ENCODE data around the gene PFKFB4. TPM values are rescaled to one million over a fixed set of nuclear protein-coding genes. Genes with fewer than 3 reads are reported as not detected.

PFKFB4 gene
- total and polyA plus RNA-seq, 2 of the 4 experiments (the other 2 are of a cell fraction): 16.9 to 17.0 TPM

GRCh38 chr3:48502121-48502520 is 54.5 kb downstream of the PFKFB4 start:
- H3K27me3 ChIP-seq (ENCODE audit: control insufficient read depth, insufficient read depth, low read length): no peaks in the 10 kb centered on the region
- peaks cover 14% of the 10 kb centered on the region for H3K4me1 ChIP-seq (ENCODE audit: control insufficient read depth, insufficient read depth, low read length)
- no peak overlapping the region for H3K9ac ChIP-seq (ENCODE audit: low read depth, low read length)
- no peaks in the 10 kb centered on the region; the same call in 1 of the 2 replicates for H3K9me3 ChIP-seq (ENCODE audit: control insufficient read depth, insufficient read depth, low read length)
- no peak overlapping the region for H2BK5ac ChIP-seq (ENCODE audit: low read depth, low read length, poor library complexity, severe bottlenecking)
- ChIA-PET CTCF (no interaction called here), POLR2A (ENCODE audit: unreplicated experiment) (no interaction called here)
- DNase-seq (no peak), ATAC-seq (ENCODE audit: low read depth) (no peak)
- H4K20me1 ChIP-seq (ENCODE audit: insufficient read depth, low read length): no peaks in the 10 kb centered on the region; the same call in 1 of the 2 replicates
- H3K4ac ChIP-seq (ENCODE audit: low read depth, low read length): no peak overlapping the region
- no peak overlapping the region for H3K4me2 ChIP-seq (ENCODE audit: low read depth, low read length)
- H3K23ac ChIP-seq (ENCODE audit: low read depth, low read length): no peak overlapping the region
- no peak overlapping the region for H3K4me3 ChIP-seq (ENCODE audit: insufficient read depth, low read depth, low read length)
- no peak overlapping the region for H3K56ac ChIP-seq (ENCODE audit: extremely low read depth, insufficient read depth, low read length)
- H3K14ac ChIP-seq (replicated peaks; ENCODE audit: low read depth, low read length): no peak overlapping the region
- no peak overlapping the region for H2AFZ ChIP-seq (replicated peaks; ENCODE audit: low read length, poor library complexity)
- no peak overlapping the region for H3K18ac ChIP-seq (ENCODE audit: low read depth, low read length)
- no peak overlapping the region for H3K27ac ChIP-seq (ENCODE audit: insufficient read depth, low read length)
- in situ Hi-C loops (cut with MboI; ENCODE audit: low sequenced_read_pairs): no loop called here
- WGBS, 2 experiments (ENCODE audit: extremely low coverage in 2 of 2, insufficient read length in 1 of 2): 80% methylated on average over 1 of the region's 5 CpGs; no CpG with 5 or more reads in 1 of the 2 experiments
- H2BK20ac ChIP-seq (ENCODE audit: low read depth, low read length): no peak overlapping the region
- H3K36me3 ChIP-seq (ENCODE audit: control insufficient read depth, insufficient read depth, low read length): peaks cover 13% of the 10 kb centered on the region
- TF ChIP-seq, protein P1, sequence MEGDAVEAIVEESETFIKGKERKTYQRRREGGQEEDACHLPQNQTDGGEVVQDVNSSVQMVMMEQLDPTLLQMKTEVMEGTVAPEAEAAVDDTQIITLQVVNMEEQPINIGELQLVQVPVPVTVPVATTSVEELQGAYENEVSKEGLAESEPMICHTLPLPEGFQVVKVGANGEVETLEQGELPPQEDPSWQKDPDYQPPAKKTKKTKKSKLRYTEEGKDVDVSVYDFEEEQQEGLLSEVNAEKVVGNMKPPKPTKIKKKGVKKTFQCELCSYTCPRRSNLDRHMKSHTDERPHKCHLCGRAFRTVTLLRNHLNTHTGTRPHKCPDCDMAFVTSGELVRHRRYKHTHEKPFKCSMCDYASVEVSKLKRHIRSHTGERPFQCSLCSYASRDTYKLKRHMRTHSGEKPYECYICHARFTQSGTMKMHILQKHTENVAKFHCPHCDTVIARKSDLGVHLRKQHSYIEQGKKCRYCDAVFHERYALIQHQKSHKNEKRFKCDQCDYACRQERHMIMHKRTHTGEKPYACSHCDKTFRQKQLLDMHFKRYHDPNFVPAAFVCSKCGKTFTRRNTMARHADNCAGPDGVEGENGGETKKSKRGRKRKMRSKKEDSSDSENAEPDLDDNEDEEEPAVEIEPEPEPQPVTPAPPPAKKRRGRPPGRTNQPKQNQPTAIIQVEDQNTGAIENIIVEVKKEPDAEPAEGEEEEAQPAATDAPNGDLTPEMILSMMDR (conservative IDR thresholded peaks at IDR 0.05; ENCODE audit: low read depth, low read length): no peak
- TF ChIP-seq BHLHE40 (IDR thresholded peaks at IDR 0.05; ENCODE audit: low read depth, low read length) (no peak), NFE2L2 (IDR thresholded peaks at IDR 0.05; ENCODE audit: low read depth, low read length) (no peak), CHD1 (IDR thresholded peaks at IDR 0.05; ENCODE audit: low read depth, low read length) (no peak), RAD21 (IDR thresholded peaks at IDR 0.05; ENCODE audit: low read length) (no peak), FOS (IDR thresholded peaks at IDR 0.05; ENCODE audit: low read depth, low read length) (no peak), POLR2A (IDR thresholded peaks at IDR 0.05; ENCODE audit: low read depth, low read length) (no peak)
- TF ChIP-seq, protein P2, sequence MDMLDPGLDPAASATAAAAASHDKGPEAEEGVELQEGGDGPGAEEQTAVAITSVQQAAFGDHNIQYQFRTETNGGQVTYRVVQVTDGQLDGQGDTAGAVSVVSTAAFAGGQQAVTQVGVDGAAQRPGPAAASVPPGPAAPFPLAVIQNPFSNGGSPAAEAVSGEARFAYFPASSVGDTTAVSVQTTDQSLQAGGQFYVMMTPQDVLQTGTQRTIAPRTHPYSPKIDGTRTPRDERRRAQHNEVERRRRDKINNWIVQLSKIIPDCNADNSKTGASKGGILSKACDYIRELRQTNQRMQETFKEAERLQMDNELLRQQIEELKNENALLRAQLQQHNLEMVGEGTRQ (IDR thresholded peaks at IDR 0.05; ENCODE audit: low read depth, low read length): no peak
- H2BK120ac ChIP-seq (ENCODE audit: low read depth, low read length): no peak overlapping the region
- H2BK15ac ChIP-seq (ENCODE audit: low read depth, low read length): no peak overlapping the region
- no peak overlapping the region for H4K8ac ChIP-seq (ENCODE audit: low read depth in 2 of 2, low read length in 2 of 2)
- H2AK9ac ChIP-seq (replicated peaks; ENCODE audit: low read depth, low read length, poor library complexity): no peak overlapping the region
- dilution Hi-C loops (cut with HindIII; ENCODE audit: low sequenced_read_pairs, unreplicated experiment): no loop called here
- H3K9me1 ChIP-seq (ENCODE audit: insufficient read depth, low read length): peaks cover 25% of the 10 kb centered on the region
- H3K79me1 ChIP-seq (ENCODE audit: low read depth in 1 of 2, low read length in 2 of 2): peaks cover 13 to 47% of the 10 kb centered on the region in 2 experiments; a peak in 3 of 4 replicates
- no peak overlapping the region for H4K91ac ChIP-seq (ENCODE audit: insufficient read depth, low read depth, low read length)
- H2AK5ac ChIP-seq (ENCODE audit: low read depth, low read length): no peak overlapping the region
- no peak overlapping the region for H4K5ac ChIP-seq (ENCODE audit: low read depth, low read length)
- BruUV-seq (replicated peaks): no TSS peak
- intact Hi-C loops (cut with micrococcal nuclease): no loop called here
